MCF 10A (cell line): Measurements from ENCODE around the gene EOMES. TPM values are rescaled to one million over a fixed set of nuclear protein-coding genes. Genes with fewer than 3 reads are reported as not detected.

Source experiments
- BruUV-seq: library from RNA; stranded (reverse); fragments of 400-500 nt; replicated peaks from 2 replicates; lab custom pipeline; 2021; lab: Mats Ljungman, UMichigan
- CTCF ChIA-PET: fragments of 300-600 bp; sonication (Branson Sonifier 250); formaldehyde crosslinking; extraction: SDS; loops from one replicate; lab custom pipeline; 2021; ENCODE audit warnings: antibody characterized with exemption, inconsistent platforms; lab: Yijun Ruan, JAX
- POLR2A ChIA-PET: fragments of 300-600, 350-650 bp; sonication (Branson Sonifier 250); formaldehyde crosslinking; extraction: SDS; loops from one replicate; lab custom pipeline; 2020; ENCODE audit warnings: antibody characterized with exemption, inconsistent platforms; lab: Yijun Ruan, JAX
- DNase-seq: peaks from one replicate; pipeline ENCODE4 v3.0.0-alpha.2; 2018; ENCODE audit not compliant: unreplicated experiment
- H3K27ac Mint-ChIP-seq: one replicate; pipeline ENCODE4 v1.8.0; 2022; ENCODE audit warnings: mild to moderate bottlenecking, low read depth, mixed read lengths; ENCODE audit not compliant: unreplicated experiment
- H3K27me3 Mint-ChIP-seq: one replicate; pipeline ENCODE4 v1.8.0; 2022; ENCODE audit warnings: mixed read lengths; ENCODE audit not compliant: insufficient read depth, unreplicated experiment
- H3K36me3 Mint-ChIP-seq: one replicate; pipeline ENCODE4 v1.8.0; 2022; ENCODE audit warnings: mild to moderate bottlenecking, moderate library complexity, mixed read lengths; ENCODE audit not compliant: insufficient read depth, unreplicated experiment
- H3K4me1 Mint-ChIP-seq: one replicate; pipeline ENCODE4 v1.8.0; 2022; ENCODE audit warnings: mixed read lengths; ENCODE audit not compliant: insufficient read depth, unreplicated experiment
- H3K4me3 Mint-ChIP-seq: one replicate; pipeline ENCODE4 v1.8.0; 2022; ENCODE audit warnings: mild to moderate bottlenecking, moderate library complexity, mixed read lengths; ENCODE audit not compliant: unreplicated experiment
- H3K9me3 Mint-ChIP-seq: one replicate; pipeline ENCODE4 v1.8.0; 2022; ENCODE audit warnings: mixed read lengths; ENCODE audit not compliant: unreplicated experiment
- intact Hi-C: fragments of 100-400 bp; cut with micrococcal nuclease; formaldehyde crosslinking; loops from 2 replicates; pipeline ENCODE4 v1.14.1; 2022
- total RNA-seq: library from RNA; stranded (reverse); gene quantifications from 2 replicates; pipeline ENCODE4 v1.2.3, GENCODE V29; 2022
- TF ChIP-seq, protein P1 (sequence below): fragments of 200-600 bp; IDR thresholded peaks from one replicate; pipeline ENCODE4 v1.8.0; 2022; ENCODE audit warnings: antibody characterized with exemption, mild to moderate bottlenecking; ENCODE audit not compliant: unreplicated experiment

Gene EOMES
- total RNA-seq, 1 experiment from 2014 or later: 1.3 TPM

- no TSS peak for BruUV-seq
- H3K27ac Mint-ChIP-seq: no peak overlapping the region
- CTCF ChIA-PET: interaction anchor here (0.6 to 3.7 kb wide), 33 partner anchors 9 to 626 kb away, joined by 3 to 67 read pairs (median 7); partner anchors contain the start of gene EOMES
These were observed 9.1 kb downstream of the EOMES start for GRCh38 chr3:27713078-27713423.

GRCh38 chr3:27712136-27713077 is 9.7 kb downstream of the EOMES start:
- intact Hi-C loops: loop anchor here (1.0 to 5.0 kb wide), 3 partner anchors 400 to 616 kb away; no protein-coding TSS in a partner anchor
- ChIA-PET POLR2A (interaction anchor here (0.6 to 2.1 kb wide), 11 partner anchors 9 to 624 kb away, joined by 3 to 16 read pairs (median 3); partner anchors contain the start of gene EOMES), CTCF (interaction anchor here (0.5 to 3.7 kb wide), 79 partner anchors 9 to 746 kb away, joined by 3 to 67 read pairs (median 4); partner anchors contain the start of gene EOMES)
- H3K27me3 Mint-ChIP-seq: no peaks in the 10 kb centered on the region
- H3K4me1 Mint-ChIP-seq: peaks cover 17% of the 10 kb centered on the region
- peak overlapping the region; percentile 17 for H3K27ac Mint-ChIP-seq
- BruUV-seq: no TSS peak
- H3K4me3 Mint-ChIP-seq: peak overlapping the region; percentile 74
- H3K36me3 Mint-ChIP-seq: no peaks in the 10 kb centered on the region
- TF ChIP-seq, protein P1, sequence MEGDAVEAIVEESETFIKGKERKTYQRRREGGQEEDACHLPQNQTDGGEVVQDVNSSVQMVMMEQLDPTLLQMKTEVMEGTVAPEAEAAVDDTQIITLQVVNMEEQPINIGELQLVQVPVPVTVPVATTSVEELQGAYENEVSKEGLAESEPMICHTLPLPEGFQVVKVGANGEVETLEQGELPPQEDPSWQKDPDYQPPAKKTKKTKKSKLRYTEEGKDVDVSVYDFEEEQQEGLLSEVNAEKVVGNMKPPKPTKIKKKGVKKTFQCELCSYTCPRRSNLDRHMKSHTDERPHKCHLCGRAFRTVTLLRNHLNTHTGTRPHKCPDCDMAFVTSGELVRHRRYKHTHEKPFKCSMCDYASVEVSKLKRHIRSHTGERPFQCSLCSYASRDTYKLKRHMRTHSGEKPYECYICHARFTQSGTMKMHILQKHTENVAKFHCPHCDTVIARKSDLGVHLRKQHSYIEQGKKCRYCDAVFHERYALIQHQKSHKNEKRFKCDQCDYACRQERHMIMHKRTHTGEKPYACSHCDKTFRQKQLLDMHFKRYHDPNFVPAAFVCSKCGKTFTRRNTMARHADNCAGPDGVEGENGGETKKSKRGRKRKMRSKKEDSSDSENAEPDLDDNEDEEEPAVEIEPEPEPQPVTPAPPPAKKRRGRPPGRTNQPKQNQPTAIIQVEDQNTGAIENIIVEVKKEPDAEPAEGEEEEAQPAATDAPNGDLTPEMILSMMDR: peak; percentile 72
- peak; percentile 83 for DNase-seq
- H3K9me3 Mint-ChIP-seq: no peaks in the 10 kb centered on the region

More at GRCh38 chr3:27713078-27713423, 9.1 kb downstream of the EOMES start:
- Mint-ChIP-seq H3K4me1 (peaks cover 16% of the 10 kb centered on the region), H3K36me3 (no peaks in the 10 kb centered on the region), H3K9me3 (no peaks in the 10 kb centered on the region), H3K4me3 (peak overlapping the region; percentile 74), H3K27me3 (no peaks in the 10 kb centered on the region)
- intact Hi-C loops: loop anchor here (5.0 kb wide), 1 partner anchor 401 kb away; no protein-coding TSS in a partner anchor
- TF ChIP-seq, protein P1: no peak
- POLR2A ChIA-PET: interaction anchor here (0.6 to 2.1 kb wide), 7 partner anchors 9 to 623 kb away, joined by 3 to 16 read pairs (median 4); partner anchors contain the start of gene EOMES
- peak; percentile 21 for DNase-seq

- POLR2A ChIA-PET: interaction anchor here (0.6 to 1.7 kb wide), 9 partner anchors 12 to 1640 kb away, joined by 3 to 7 read pairs (median 3); no protein-coding TSS in a partner anchor
- no peak overlapping the region for H3K27ac Mint-ChIP-seq
- CTCF ChIA-PET: interaction anchor here (0.6 to 1.6 kb wide), 9 partner anchors 12 to 618 kb away, joined by 3 to 9 read pairs (median 3); partner anchors contain the start of gene EOMES
- no peaks in the 10 kb centered on the region for H3K27me3 Mint-ChIP-seq
- H3K36me3 Mint-ChIP-seq: no peaks in the 10 kb centered on the region
- H3K9me3 Mint-ChIP-seq: no peaks in the 10 kb centered on the region
- TF ChIP-seq, protein P1: no peak
- DNase-seq: peak; percentile 82
- no peak overlapping the region for H3K4me3 Mint-ChIP-seq
- intact Hi-C loops: no loop called here
- peaks cover 17% of the 10 kb centered on the region for H3K4me1 Mint-ChIP-seq
- no TSS peak for BruUV-seq
These were observed 13.9 kb downstream of the EOMES start for GRCh38 chr3:27708250-27708649.

- TF ChIP-seq, protein P1: no peak
- POLR2A ChIA-PET: no interaction called here
- no peak overlapping the region for H3K27ac Mint-ChIP-seq
- DNase-seq: no peak
- no TSS peak for BruUV-seq
- no peaks in the 10 kb centered on the region for H3K9me3 Mint-ChIP-seq
- intact Hi-C loops: no loop called here
- H3K4me3 Mint-ChIP-seq: no peak overlapping the region
- no peaks in the 10 kb centered on the region for H3K36me3 Mint-ChIP-seq
- CTCF ChIA-PET: no interaction called here
- H3K4me1 Mint-ChIP-seq: peaks cover 6% of the 10 kb centered on the region
- H3K27me3 Mint-ChIP-seq: no peaks in the 10 kb centered on the region
These were observed 23.1 kb downstream of the EOMES start for GRCh38 chr3:27699067-27699466.
